K562 (cell line): Measurements from ENCODE around the gene HDAC6. TPM values are rescaled to one million over a fixed set of nuclear protein-coding genes. Genes with fewer than 3 reads are reported as not detected.

Experiments used
- ATAC-seq: fragments of 200-7000 bp; cut with Tn5 transposase; 3 replicates; pipeline ENCODE4 v1.9.1; 2020; ENCODE audit warnings: moderate library complexity
- BruUV-seq: library from RNA; stranded (reverse); fragments of 400-500 nt; replicated peaks from 2 replicates; lab custom pipeline; 2021; lab: Mats Ljungman, UMichigan
- CTCF ChIA-PET: fragments of 300-600 bp; formaldehyde crosslinking; extraction: SDS; loops from one replicate; lab custom pipeline; 2021; ENCODE audit warnings: low intra/inter-chr PET ratio; lab: Yijun Ruan, JAX
- POLR2A ChIA-PET: fragments of 300-600, 350-650 bp; sonication (Branson Sonifier 250); formaldehyde crosslinking; extraction: SDS; loops from one replicate; lab custom pipeline; 2021; ENCODE audit warnings: antibody characterized with exemption, inconsistent platforms; lab: Yijun Ruan, JAX
- DNase-seq, 4 experiments: peaks; one replicate each; pipeline versions ENCODE4 v3.0.0 to v3.0.0-alpha.2; 2011 to 2018; ENCODE audit warnings: low spot score in 3 of 4, mixed read lengths in 3 of 4; ENCODE audit errors: extremely low read depth in 1 of 4
- FAIRE-seq: peaks from 2 replicates; lab custom pipeline; 2011; peaks lifted over from hg19 to GRCh38; lab: Jason Lieb, UNC
- H2AFZ ChIP-seq: 2 replicates; pipeline ENCODE4 v1.6.0; 2011; ENCODE audit warnings: low read depth, low read length, control low read depth, inconsistent platforms
- H3K27ac ChIP-seq: fragments of 200-600 bp; 3 replicates; pipeline ENCODE4 v1.8.0; 2011; ENCODE audit warnings: low read depth, mild to moderate bottlenecking, control low read depth, inconsistent platforms, low read length, moderate library complexity, mixed read lengths; ENCODE audit errors: extremely low read depth
- H3K27me3 ChIP-seq, 2 experiments: fragments of 300-600 bp in 1 of 2; 2 replicates in 1 of 2; 3 replicates in 1 of 2; pipeline versions ENCODE4 v1.6.0 to v1.8.0; 2011; ENCODE audit warnings: inconsistent platforms in 2 of 2, low read length in 2 of 2, mild to moderate bottlenecking in 1 of 2, mixed read lengths in 1 of 2, moderate library complexity in 1 of 2; ENCODE audit not compliant: control insufficient read depth in 2 of 2, insufficient read depth in 2 of 2
- H3K36me3 ChIP-seq: fragments of 300-600 bp; 3 replicates; pipeline ENCODE4 v1.8.0; 2011; ENCODE audit warnings: mild to moderate bottlenecking, low read length, inconsistent platforms; ENCODE audit not compliant: control insufficient read depth, insufficient read depth
- H3K4me1 ChIP-seq, 2 experiments: fragments of 200-600 bp in 1 of 2; replicated peaks in 1 of 2; 2 replicates in 1 of 2; 3 replicates in 1 of 2; pipeline versions ENCODE4 v1.5.1 to v1.8.0; 2011; ENCODE audit warnings: inconsistent platforms in 2 of 2, low read length in 2 of 2, mild to moderate bottlenecking in 1 of 2, mixed read lengths in 1 of 2, moderate library complexity in 1 of 2; ENCODE audit not compliant: control insufficient read depth in 2 of 2, insufficient read depth in 2 of 2
- H3K4me2 ChIP-seq: 2 replicates; pipeline ENCODE4 v1.6.1; 2011; ENCODE audit warnings: low read length, control low read depth, inconsistent platforms, mixed read lengths; ENCODE audit not compliant: insufficient read depth
- H3K4me3 ChIP-seq: fragments of 200-600 bp; sonication (generic), shearing (Covaris generic); 2 replicates; pipeline ENCODE4 v1.5.1; 2016; ENCODE audit warnings: control low read depth, inconsistent platforms
- H3K79me2 ChIP-seq: fragments of 200-600 bp; 3 replicates; pipeline ENCODE4 v1.8.0; 2011; ENCODE audit warnings: low read length, inconsistent platforms; ENCODE audit not compliant: control insufficient read depth, insufficient read depth
- H3K9ac ChIP-seq, 2 experiments: 2 replicates each; pipeline versions ENCODE4 v1.6.0 to v1.6.1; 2011; ENCODE audit warnings: low read depth in 2 of 2, low read length in 2 of 2, control low read depth in 1 of 2, inconsistent platforms in 1 of 2, mild to moderate bottlenecking in 1 of 2, mixed read lengths in 1 of 2; ENCODE audit not compliant: insufficient read depth in 1 of 2
- H3K9me1 ChIP-seq: one replicate; pipeline ENCODE4 v1.6.0; 2011; ENCODE audit warnings: inconsistent platforms, mild to moderate bottlenecking, low read length, moderate library complexity; ENCODE audit not compliant: control insufficient read depth, insufficient read depth
- H3K9me3 ChIP-seq: replicated peaks from 2 replicates; pipeline ENCODE4 v1.5.1; 2011; ENCODE audit warnings: low read depth, low read length, inconsistent platforms; ENCODE audit not compliant: control insufficient read depth, insufficient read depth
- H4K20me1 ChIP-seq: replicated peaks from 2 replicates; pipeline ENCODE4 v1.6.1; 2011; ENCODE audit warnings: low read length, inconsistent platforms, mixed read lengths; ENCODE audit not compliant: control insufficient read depth, insufficient read depth
- CBFA2T2 ChIP-seq: fragments of 450-650 bp; conservative IDR thresholded peaks from 2 replicates; pipeline ENCODE4 v1.6.1; 2017; ENCODE audit warnings: mild to moderate bottlenecking
- DNMT1 ChIP-seq: fragments of 450-650 bp; IDR thresholded peaks from 2 replicates; pipeline ENCODE4 v1.6.1; 2016; ENCODE audit warnings: antibody characterized with exemption, mild to moderate bottlenecking
- EHMT2 ChIP-seq: fragments of 450-650 bp; IDR thresholded peaks from 2 replicates; pipeline ENCODE4 v1.6.1; 2018; ENCODE audit warnings: antibody characterized with exemption
- GABPB1 ChIP-seq: sonication (generic); formaldehyde crosslinking; IDR thresholded peaks from 2 replicates; pipeline ENCODE4 v1.8.0; 2022; ENCODE audit warnings: mild to moderate bottlenecking, missing genetic modification reagents
- HNRNPL ChIP-seq: fragments of 200-400 bp; formaldehyde crosslinking; IDR thresholded peaks from 2 replicates; pipeline ENCODE4 v1.6.1; 2017; ENCODE audit warnings: low read depth, mild to moderate bottlenecking, low read length
- MAFK ChIP-seq: IDR thresholded peaks from 2 replicates; pipeline ENCODE4 v1.6.1; 2011; ENCODE audit warnings: low read length, improper control_type of control experiment
- NCOA6 ChIP-seq: fragments of 450-650 bp; IDR thresholded peaks from 2 replicates; pipeline ENCODE4 v1.6.1; 2017; ENCODE audit warnings: mild to moderate bottlenecking
- NFATC3 ChIP-seq: fragments of 450-650 bp; IDR thresholded peaks from 2 replicates; pipeline ENCODE4 v1.6.1; 2017; ENCODE audit warnings: mild to moderate bottlenecking
- NFE2L1 ChIP-seq: fragments of 450-650 bp; IDR thresholded peaks from 2 replicates; pipeline ENCODE4 v1.6.1; 2016; ENCODE audit warnings: missing genetic modification characterization, low read depth, mild to moderate bottlenecking, missing compliant biosample characterization, moderate library complexity, borderline replicate concordance
- RBM34 ChIP-seq: fragments of 200-400 bp; formaldehyde crosslinking; IDR thresholded peaks from 2 replicates; pipeline ENCODE4 v1.6.1; 2018; ENCODE audit warnings: low read length, borderline replicate concordance; ENCODE audit not compliant: insufficient read depth
- ZBTB9 ChIP-seq: fragments of 450-650 bp; formaldehyde crosslinking; IDR thresholded peaks from 2 replicates; pipeline ENCODE4 v1.4.0; 2020; ENCODE audit warnings: mild to moderate bottlenecking, moderate library complexity
- ZHX1 ChIP-seq: fragments of 150-350 bp; conservative IDR thresholded peaks from 2 replicates; pipeline ENCODE4 v1.6.1; 2014; ENCODE audit warnings: low read length
- ZNF175 ChIP-seq: fragments of 200-800 bp; sonication (Bioruptor generic); IDR thresholded peaks from 2 replicates; pipeline ENCODE4 v1.6.1; 2016; ENCODE audit warnings: low read depth, mild to moderate bottlenecking, missing genetic modification characterization, missing compliant biosample characterization
- ZNF586 ChIP-seq: fragments of 450-650 bp; formaldehyde crosslinking; conservative IDR thresholded peaks from 2 replicates; pipeline ENCODE4 v1.4.0; 2020; ENCODE audit warnings: mild to moderate bottlenecking, moderate library complexity
- WGBS: fragments of 100-300 bp; shearing (Covaris generic); methylation state at CpG from one replicate; pipeline ENCODE4 v1.1.6; 2016; ENCODE audit warnings: low coverage, mixed read lengths; ENCODE audit not compliant: insufficient coverage; ENCODE audit errors: missing lambda C conversion rate; 5-methylcytosine and 5-hydroxymethylcytosine counted together
- in situ Hi-C: fragments of 300-500 bp; cut with MboI; formaldehyde crosslinking; loops from 4 replicates; pipeline ENCODE4 v1.15.0; 2018; ENCODE audit warnings: inconsistent platforms, mixed read lengths
- intact Hi-C: fragments of 100-400 bp; cut with micrococcal nuclease; formaldehyde crosslinking; loops from 2 replicates; pipeline ENCODE4 v1.14.2; 2022
- polyA plus RNA-seq, 8 experiments: library from polyadenylated mRNA; depleted of rRNA in 4 of 8; stranded (reverse) in 5 of 8; unstranded in 3 of 8; fragments of >200 nt; fragmentation: Nextera tagmentation in 2 of 8; fragmentation: Illumina TruSeq in 1 of 8; extraction: Ambion mirVana in 2 of 8; extraction: Trizol in 1 of 8; gene quantifications; 2 replicates each; pipeline versions ENCODE4 v1.2.1 to v1.2.3, GENCODE V29; 2011 to 2014; ENCODE audit warnings: inconsistent platforms in 1 of 8, missing spikeins in 1 of 8
- total RNA-seq, 7 experiments: library from RNA; depleted of rRNA in 6 of 7; stranded (reverse); fragments of >200 nt in 6 of 7; fragmentation: Illumina TruSeq in 2 of 7; extraction: Trizol in 2 of 7; gene quantifications; 2 replicates each; pipeline versions ENCODE4 v1.2.1 to v1.2.3, GENCODE V29; 2011 to 2021; ENCODE audit warnings: low replicate concordance in 1 of 7
- TF ChIP-seq, protein P1 (sequence below), 2 experiments: IDR thresholded peaks in 1 of 2; conservative IDR thresholded peaks in 1 of 2; 2 replicates each; pipeline ENCODE4 v1.6.1; 2016; ENCODE audit warnings: low read depth in 2 of 2, mild to moderate bottlenecking in 1 of 2, missing compliant biosample characterization in 1 of 2, missing genetic modification characterization in 1 of 2, moderate library complexity in 1 of 2

HDAC6 gene
- total and polyA plus RNA-seq, 9 of the 15 experiments (the other 6 are each of a cell fraction or from before 2014, with no cell fraction given) = 29.9 to 101 (median 71.2) TPM

- intact Hi-C loops = no loop called here
- WGBS = 96% methylated on average over 4 of the region's 8 CpGs
- Histone ChIP-seq H2AFZ (no peak overlapping the region), H3K36me3 (peaks cover 27% of the 10 kb centered on the region; the same call in 2 of the 3 replicates), H3K27ac (no peak overlapping the region), H3K79me2 (no peaks in the 10 kb centered on the region), H3K4me3 (no peak overlapping the region), H3K9me3 (no peaks in the 10 kb centered on the region), H4K20me1 (no peaks in the 10 kb centered on the region), H3K4me1 (peaks cover 5 to 12% of the 10 kb centered on the region in 2 experiments; a peak in 4 of 5 replicates), H3K27me3 (no peaks in the 10 kb centered on the region), H3K9ac (no peak overlapping the region), H3K9me1 (no peaks in the 10 kb centered on the region), H3K4me2 (no peak overlapping the region)
- CTCF ChIA-PET = no interaction called here
- FAIRE-seq (no peak), ATAC-seq (no peak), DNase-seq (no peak)
- in situ Hi-C loops = no loop called here
- BruUV-seq = no TSS peak
- POLR2A ChIA-PET = interaction anchor here (0.6 kb wide), 1 partner anchor 1645 kb away, joined by 3 read pairs; no protein-coding TSS in a partner anchor
- TF ChIP-seq ZHX1 = no peak
- TF ChIP-seq ZBTB9 = no peak
- no peak for TF ChIP-seq RBM34
- TF ChIP-seq NFATC3 = no peak
- TF ChIP-seq, protein P1, sequence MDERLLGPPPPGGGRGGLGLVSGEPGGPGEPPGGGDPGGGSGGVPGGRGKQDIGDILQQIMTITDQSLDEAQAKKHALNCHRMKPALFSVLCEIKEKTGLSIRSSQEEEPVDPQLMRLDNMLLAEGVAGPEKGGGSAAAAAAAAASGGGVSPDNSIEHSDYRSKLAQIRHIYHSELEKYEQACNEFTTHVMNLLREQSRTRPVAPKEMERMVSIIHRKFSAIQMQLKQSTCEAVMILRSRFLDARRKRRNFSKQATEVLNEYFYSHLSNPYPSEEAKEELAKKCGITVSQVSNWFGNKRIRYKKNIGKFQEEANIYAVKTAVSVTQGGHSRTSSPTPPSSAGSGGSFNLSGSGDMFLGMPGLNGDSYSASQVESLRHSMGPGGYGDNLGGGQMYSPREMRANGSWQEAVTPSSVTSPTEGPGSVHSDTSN (CRISPR knock-in tag; IDR thresholded peaks at IDR 0.05; ENCODE audit: low read depth) = no peak
- TF ChIP-seq, protein P1 (tag; conservative IDR thresholded peaks at IDR 0.05; ENCODE audit: low read depth) = no peak
- TF ChIP-seq HNRNPL = no peak
- no peak for TF ChIP-seq ZNF175 (CRISPR knock-in tag)
- TF ChIP-seq DNMT1 = no peak
- TF ChIP-seq ZNF586 (CRISPR knock-in tag) = no peak
- no peak for TF ChIP-seq EHMT2
- TF ChIP-seq NFE2L1 (tag) = no peak
- no peak for TF ChIP-seq MAFK
- no peak for TF ChIP-seq NCOA6
- no peak for TF ChIP-seq GABPB1 (CRISPR knock-in tag)
- TF ChIP-seq CBFA2T2 = no peak
These were observed 12.9 kb downstream of the HDAC6 start for GRCh38 chrX:48814722-48815121.
